GM18873 (cell line): ENCODE data around the gene SOWAHB.
"Not testable (repeated sequence)": the region's sequence is repeated elsewhere in the genome, so short reads cannot be mapped to it uniquely, and the experiment has no call there.

Experiments
- ATAC-seq: cut with Tn5 transposase; IDR thresholded peaks from one replicate; pipeline ENCODE4 v1.9.1; 2021; ENCODE audit warnings: mild to moderate bottlenecking, moderate library complexity, moderate number of reproducible peaks; ENCODE audit not compliant: unreplicated experiment, low FRiP score

Gene SOWAHB

DNA sequence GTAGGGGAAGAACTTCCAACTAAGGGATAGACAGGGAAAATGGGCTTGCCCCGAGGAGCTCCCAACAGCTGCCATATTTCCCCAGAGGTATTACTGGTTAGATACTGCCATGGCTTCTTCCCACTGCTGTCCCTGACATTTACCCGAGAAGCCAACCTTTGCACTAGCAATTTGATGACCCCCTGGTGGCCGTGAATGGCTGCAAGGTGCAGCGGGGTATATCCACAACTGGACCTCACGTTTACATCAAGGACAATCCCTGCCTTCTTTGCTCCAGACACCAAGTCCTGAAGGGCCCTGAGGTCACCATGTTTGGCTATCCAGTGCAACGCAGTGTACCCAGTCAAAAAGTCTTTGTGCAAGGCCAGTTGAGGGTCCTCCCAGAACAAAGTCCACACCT lies 2.3 kb downstream of the SOWAHB start:
- ATAC-seq, result no peak

DNA sequence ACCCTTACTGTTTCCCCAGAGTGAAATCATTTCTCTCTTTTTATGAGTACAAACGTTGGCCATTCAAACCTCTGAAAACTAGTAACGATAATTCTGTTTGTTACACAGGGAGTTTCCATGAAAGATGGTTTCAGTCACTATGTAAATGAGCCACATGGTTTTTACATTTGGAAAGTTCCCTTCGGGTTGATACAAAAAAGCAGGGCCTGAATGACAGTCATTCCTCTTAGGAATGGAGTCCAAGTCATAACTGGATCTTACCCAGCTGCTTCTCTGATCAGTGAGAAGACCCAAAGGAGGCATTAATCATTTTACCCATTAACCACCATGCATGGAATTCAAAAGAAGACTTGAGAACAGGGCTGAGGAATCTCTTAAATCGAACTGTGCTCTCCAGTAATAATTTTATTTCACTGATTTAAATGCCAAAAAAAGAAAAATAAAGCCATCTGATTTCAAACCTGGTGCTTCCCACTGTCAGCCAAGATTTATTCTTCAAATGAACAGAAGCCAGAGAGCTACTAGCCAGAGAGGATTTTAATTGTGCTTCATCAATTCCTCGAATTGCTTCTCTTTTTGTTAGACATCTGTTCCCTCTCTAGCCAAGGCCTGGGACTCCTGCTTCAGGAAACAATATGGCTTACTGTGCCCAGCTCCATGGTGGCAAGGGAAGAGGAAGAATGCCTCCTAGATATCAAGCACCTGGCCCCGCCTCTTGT lies 3.2 kb downstream of the SOWAHB start:
- peak; percentile 47 for ATAC-seq

DNA sequence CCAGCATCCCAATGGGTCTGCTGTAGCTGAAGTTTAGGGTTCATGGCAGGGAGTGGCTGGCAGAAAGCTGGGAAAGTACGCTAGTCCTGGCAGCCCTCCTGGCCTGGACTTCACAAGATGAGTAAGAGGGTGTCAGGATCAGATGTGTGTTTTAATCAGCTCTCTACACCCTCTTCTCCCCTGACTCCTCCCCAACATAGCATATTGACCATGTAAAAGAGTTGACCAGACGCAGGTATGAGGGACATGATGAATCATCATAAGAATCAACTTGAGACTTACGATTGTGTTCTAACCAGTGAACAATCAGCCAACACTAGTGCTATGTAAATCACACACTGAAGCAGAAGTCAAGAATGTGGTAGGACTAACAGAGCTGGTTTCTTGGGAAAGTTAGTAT lies 5.3 kb downstream of the SOWAHB start:
- ATAC-seq, result no peak

DNA sequence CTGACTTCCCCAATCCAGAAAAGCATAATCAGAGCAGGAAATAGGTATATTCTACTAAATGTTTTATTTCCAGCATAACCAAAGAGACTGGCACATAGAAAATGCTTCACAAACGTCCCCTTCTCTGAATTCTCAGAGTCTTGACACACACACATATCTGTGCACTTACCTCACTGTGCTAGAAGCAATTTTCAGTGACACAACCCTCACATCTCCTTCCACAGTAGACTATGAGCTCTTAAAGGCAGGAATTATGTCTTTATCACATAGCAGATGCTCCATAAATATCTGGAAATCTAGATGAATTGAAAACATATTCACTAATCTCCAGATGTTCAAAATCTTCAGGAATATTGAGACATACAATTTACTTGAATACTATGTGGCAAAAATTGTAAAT lies 5.9 kb downstream of the SOWAHB start:
- no peak for ATAC-seq

DNA sequence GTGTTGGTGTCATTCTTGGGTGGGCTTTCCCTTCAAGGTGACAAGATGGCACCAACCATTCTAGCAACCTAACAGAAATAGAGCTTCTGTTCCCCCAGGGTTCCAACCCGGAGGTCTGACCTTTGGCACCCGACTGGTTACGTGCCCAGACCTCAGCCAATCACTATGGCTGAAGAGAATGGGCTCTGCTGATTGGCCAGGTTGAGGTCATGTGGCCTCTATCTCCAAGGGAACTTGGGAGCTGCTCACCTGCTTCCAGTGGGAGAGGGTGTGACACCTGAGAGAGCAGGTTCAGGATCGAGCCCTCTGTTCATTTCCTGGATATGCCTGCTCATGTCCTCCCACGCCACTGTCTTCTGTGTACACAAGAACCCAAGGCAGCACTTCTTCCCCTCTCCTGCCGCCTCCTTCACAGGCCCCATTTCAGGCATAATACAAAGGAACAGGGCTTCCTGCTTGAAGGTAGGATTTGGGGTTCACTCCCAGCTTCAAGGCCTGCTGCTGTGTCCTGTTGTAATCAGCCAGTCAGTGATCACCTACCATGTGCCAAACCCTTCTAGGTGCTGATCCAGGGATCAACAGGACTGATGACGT lies 11.0 kb downstream of the SOWAHB start:
- no peak for ATAC-seq

DNA sequence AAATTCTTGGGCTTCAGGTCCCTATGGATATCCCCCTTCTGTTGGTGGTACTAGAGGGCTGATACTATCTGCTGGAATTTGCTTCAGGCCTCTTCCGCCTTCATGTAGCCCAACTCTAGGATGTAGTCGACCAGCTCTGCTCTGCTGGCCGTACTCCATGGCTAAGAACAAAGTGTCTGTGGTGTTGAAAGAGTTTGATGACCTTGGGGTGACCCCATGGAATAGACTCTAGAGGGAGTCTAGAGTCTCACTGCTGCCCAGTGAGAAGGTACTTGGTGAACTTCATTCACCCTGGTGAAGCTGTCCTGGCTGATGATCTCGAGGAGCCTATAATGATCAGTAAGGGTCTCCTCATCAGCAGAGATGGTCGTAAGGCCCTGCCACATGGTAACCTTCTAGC lies 11.7 kb downstream of the SOWAHB start:
- ATAC-seq, result no peak

DNA sequence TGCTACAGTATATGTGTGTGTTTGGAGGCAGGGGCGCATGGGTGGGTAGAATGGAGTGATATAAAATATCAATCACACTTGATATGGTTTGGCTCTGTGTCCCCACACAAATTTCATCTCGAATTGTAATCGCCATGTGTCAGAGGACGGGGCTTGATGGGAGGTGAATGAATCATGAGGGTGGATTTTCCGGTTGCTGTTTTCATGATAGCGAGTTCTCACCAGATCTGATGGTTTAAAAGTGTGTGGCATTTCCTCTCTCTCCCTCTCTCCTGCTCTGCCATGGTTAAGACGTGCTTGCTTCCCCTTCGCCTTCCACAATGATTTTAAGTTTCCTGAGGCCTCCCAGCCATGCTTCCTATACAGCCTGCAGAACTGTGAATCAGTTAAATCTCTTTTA lies 14.8 kb downstream of the SOWAHB start:
- ATAC-seq, result no peak

DNA sequence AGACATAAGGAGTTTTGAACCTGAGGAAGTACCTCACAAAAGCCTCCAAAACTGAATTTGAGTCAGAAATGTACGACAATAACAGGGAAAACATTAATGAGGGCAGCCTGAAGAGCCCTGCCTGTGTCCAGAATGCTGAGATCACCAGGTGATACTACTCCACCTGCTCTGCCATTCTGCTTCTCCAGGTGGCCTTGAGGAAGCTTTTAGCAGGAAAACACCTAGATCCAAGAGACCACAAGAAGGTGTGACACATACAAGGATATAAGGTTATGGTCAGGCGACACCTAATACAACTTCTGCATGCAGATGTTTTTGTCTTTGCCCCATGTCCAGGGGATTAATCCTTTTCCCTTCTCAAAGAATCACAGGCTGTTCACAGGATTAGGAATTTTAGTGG lies 15.3 kb downstream of the SOWAHB start:
- no peak for ATAC-seq

DNA sequence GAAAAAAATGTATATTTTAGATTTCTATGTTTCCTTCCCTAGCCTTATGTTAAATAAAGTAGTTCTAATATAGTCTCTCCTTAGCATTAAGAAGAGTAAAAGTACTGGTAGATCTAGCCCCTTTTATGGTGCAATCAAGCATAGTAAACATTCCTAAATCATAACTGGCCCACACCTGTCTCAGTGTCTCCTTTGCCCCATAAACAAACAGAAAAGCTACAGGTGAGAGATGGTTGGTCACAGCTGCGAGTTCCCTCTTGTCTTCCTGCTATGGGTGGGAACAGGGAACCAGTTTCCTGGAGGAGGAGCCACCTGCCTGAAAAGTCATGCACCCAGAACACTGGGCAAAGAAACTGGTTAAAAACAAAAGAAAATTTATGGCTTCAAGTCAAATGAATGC lies 16.6 kb downstream of the SOWAHB start:
- ATAC-seq, result no peak

DNA sequence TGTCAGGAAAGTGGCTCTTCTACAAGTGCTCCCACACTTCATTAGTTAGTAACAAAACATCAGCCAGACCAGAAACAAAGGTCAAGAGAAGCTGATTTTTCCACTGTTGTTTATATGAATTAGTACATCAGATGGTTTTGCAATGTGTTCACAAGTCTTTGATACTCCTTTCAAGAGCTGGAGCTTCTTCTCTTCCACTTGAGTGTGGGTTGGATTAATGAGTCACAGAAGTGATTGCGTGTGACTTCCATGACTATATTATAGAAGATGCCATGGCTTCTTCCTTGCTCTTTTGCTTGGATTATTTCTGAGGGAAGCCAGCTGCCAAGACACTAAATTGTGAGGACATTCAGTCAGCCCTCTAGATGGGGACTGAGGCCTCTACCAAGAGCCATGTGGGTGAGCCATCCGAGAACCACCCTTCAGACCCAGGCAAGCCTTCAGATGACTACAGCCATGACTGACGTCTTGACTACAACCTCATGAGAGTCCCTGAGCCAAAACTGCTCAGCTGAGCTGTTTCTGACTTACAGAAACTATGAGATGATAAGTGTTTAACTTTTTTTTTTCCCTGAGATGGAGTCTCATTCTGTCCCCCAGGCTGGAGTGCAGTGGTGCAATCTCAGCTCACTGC lies 18.1 kb downstream of the SOWAHB start:
- ATAC-seq, result no peak

DNA sequence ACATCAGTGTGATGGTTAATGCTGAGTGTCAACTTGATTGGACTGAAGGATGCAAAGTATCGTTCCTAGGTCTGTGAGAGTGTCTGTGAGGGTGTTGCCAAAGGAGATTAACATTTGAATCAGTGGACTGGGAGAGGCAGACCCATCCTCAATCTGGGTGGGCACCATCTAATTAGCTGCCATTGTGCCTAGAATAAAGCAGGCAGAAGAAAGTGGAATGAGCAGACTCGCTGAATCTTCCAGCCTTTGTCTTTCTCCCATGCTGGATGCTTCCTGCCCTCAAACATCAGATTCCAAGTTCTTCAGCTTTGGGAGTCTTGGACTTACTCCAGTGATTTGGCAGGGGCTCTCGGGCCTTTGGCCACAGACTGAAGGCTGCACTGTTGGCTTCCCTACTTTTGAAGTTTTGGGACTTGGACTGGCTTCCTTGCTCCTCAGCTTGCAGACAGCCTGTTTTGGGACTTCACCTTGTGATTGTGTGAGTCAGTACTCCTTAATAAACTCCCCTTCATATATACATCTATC lies 19.2 kb downstream of the SOWAHB start:
- ATAC-seq, result not testable (repeated sequence)

DNA sequence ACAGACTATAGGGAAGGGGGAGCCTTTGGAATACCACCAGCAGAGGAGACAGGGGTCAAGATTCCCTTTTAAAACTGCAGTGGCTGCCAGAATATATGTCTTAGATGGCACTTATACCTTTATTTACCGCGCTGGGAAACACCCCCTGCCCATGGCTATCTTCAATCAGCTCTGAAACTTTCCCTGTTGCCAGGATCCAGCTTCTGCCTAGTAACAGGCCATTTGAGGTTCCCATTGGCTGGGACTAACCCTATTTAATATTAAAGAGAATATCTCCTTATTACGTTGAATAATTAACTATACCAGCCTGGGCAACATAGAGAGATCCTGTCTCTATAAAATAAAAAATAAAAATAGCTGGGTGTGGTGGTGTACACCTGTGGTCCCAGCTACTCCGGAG lies 23.8 kb downstream of the SOWAHB start:
- no peak for ATAC-seq

DNA sequence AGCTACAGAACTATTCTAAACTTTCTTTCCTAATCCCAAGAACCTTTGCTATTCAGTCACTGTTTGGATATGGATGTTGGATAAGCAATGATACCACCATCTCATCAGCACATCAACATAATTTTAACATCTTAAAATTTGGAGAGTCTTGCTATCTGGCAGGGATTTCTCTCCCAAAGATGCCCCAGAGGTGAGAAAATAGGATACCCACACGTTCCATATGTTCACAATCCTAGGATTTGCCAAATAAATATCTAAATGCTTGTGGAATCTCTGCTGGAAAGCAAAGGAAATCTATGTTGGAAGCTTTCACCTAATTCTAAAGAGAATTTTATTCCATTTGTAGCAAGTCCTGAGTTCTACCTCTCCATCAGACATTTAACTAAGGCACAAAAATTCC lies 24.4 kb downstream of the SOWAHB start:
- no peak for ATAC-seq

DNA sequence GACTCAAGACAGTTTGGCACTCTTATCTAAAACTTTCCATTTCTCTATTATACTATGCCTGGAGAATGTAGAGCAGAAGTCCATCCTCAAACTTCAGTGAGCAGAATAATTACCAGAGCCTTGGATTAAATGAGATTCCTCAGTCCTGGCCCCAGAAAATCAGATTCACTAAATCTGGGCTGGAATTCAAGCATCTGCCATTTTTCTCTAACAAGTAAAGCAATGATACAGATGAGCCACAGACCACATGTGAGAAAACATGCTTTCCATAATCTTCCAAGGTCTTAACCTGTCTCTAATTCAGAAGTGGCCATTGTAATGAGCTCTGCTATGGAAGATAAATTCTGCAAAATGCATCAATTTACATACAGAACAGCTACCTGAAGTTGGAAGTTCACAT lies 25.4 kb downstream of the SOWAHB start:
- no peak for ATAC-seq

DNA sequence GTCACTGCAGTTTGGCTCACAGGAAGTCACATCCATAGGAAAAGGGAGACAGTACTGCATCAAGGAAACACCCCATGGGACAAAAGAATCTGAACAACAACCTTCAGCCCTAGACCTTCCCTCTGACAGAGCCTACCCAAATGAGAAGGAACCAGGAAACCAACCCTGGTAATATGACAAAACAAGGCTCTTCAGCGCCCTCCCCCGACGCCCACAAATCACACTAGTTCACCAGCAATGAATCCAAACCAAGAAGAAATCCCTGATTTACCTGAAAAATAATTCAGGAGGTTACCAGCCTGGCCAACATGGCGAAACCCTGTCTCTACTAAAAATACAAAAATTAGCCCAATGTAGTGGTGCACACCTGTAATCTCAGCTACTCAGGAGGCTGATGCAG lies 29.2 kb downstream of the SOWAHB start:
- ATAC-seq, result not testable (repeated sequence)

DNA sequence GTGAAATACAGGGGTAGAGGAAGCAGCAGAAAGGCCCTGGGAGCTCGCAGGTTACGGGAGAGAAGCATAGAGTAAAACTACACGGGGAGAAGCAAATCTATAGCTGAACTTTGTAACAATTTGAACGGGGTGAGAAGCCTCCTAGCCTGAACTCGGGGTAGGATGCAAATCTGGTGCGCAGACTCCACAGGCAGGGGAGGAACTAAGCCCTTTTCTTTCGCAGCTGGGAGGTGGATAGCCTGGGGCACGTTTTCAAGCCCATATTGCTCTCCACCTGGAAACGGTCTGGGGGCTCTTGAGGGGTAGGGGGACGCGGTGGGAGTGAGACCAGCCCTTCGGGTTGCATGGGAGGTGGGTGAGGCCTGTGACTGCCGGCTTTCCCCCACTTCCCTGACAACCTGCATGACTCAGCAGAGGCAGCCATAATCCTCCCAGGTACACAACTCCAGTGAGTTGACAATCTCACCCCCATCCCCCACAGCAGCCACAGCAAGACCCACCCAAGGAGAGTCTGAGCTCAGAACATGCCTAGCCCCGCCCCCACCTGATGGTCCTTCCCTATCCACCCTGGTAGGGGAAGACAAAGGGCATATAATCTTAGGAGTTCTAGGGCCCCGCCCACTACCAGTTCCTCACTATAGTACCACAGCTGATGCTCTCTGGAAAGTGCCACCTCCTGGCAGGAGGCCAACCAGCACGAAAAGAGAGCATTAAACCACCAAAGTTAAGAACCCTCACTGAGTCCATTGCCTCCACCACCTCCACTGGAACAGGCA lies 29.9 kb downstream of the SOWAHB start:
- no peak for ATAC-seq

DNA sequence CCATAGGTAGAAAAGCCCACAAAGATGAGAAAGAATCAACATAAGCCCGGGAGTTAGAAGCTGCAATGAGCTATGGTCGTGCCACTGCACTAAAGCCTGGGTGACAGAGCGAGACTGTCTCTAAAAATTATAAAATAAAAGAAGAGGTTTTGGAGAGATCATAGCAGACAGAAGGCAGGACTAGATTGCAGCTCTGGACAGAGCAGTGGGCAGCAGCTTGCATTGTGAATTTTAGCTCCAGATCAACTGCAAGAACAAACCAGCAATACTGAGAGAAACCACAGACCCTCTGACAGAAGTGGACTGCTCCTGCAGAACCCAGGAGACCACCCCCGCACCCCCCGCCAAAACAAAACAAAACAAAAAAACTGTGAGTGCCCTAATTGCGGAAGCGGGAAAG lies 30.6 kb downstream of the SOWAHB start:
- no peak for ATAC-seq

DNA sequence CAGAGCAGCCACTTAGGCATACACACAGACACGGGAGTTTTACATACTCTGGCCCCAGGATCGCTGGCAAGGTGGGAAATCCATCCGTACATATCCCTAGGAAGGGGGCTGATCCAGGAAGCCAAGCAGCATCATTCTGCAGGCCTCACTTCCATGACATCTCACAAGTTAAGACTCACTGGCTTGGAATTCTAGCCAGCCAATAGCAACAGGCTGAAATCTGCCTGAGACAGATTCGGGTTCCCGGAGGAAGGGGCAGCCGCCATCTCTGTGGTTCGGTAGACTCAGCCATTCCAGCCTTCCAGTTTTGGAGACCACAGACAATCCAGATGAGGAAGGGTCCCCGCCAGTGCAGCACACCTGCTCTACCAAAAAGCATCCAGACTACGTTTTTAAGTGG lies 31.3 kb downstream of the SOWAHB start:
- ATAC-seq, result no peak

DNA sequence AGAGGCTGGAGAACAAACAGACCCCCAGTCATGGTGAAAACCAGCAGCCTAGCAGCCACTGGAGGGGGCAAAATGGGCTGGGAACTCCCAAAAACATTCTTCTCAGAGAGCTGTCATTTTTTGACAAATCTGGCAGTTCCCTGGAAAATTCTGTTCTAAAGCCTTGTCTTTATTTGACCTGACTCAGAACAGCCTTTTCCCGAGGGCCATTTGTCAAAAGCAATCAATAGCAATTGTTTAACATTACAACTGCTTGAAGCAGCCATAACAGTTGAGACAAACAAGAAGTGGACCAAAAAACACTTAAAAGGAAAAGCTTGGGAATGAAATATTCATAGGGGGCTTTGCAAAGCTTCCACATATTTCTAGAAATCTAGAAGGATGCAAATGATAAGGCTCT lies 39.6 kb downstream of the SOWAHB start:
- ATAC-seq, result no peak

DNA sequence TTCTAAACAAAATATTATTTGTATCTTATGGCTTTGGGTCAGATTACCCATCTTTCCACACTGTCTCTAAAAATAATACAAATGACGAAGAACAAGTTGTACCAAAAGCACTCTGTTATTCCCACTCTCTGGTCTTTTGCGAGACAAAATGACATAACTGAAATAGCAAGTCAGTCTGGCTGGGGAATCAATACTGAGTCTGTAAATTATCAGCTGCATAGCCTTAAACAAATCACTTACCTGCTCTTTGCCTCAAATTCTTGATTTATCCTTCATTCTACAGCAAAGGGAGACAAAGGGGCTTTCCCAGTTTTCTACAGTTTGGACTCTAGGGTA lies 40.9 kb downstream of the SOWAHB start:
- no peak for ATAC-seq
